Measurements from ENCODE around the gene RETREG3. TPM values are rescaled to one million over a fixed set of nuclear protein-coding genes. Genes with fewer than 3 reads are reported as not detected.
"Not testable (repeated sequence)": the region's sequence is repeated elsewhere in the genome, so short reads cannot be mapped to it uniquely, and the experiment has no call there.

The RETREG3 gene
- total RNA-seq, 6 experiments from 2014 or later, result 42.5 to 61.1 (median 48.9) TPM

GRCh38 chr17:42548993-42549755, 60.0 kb downstream of the RETREG3 start:
- H3K4me3 Mint-ChIP-seq, result no peak overlapping the region
- no peak for TF ChIP-seq CTCF (IDR thresholded peaks at IDR 0.05)
- no peak overlapping the region for H3K27ac Mint-ChIP-seq

GRCh38 chr17:42548070-42548837, 60.9 kb downstream of the RETREG3 start:
- no peaks in the 10 kb centered on the region for H3K9me3 Mint-ChIP-seq
- no peak overlapping the region for H3K27ac Mint-ChIP-seq
- peak overlapping the region; percentile 28; the same call in 1 of the 2 replicates for H3K4me3 Mint-ChIP-seq
- H3K27me3 Mint-ChIP-seq (ENCODE audit: insufficient read depth), result peaks cover 5% of the 10 kb centered on the region
- no peak for DNase-seq
- H3K36me3 Mint-ChIP-seq (ENCODE audit: low read depth), result 0 out of 2 replicates have a peak, but pooled peaks cover 4% of the 10 kb centered on the region
- TF ChIP-seq CTCF (IDR thresholded peaks at IDR 0.05), result peak; percentile 67
- H3K4me1 Mint-ChIP-seq (ENCODE audit: low read depth), result peaks cover 9% of the 10 kb centered on the region; the same call in 1 of the 2 replicates

More at GRCh38 chr17:42548993-42549755, 60.0 kb downstream of the RETREG3 start:
- Mint-ChIP-seq H3K4me1 (ENCODE audit: low read depth) (peaks cover 9% of the 10 kb centered on the region; the same call in 1 of the 2 replicates), H3K27me3 (ENCODE audit: insufficient read depth) (peaks cover 5% of the 10 kb centered on the region), H3K36me3 (ENCODE audit: low read depth) (0 out of 2 replicates have a peak, but pooled peaks cover 4% of the 10 kb centered on the region), H3K9me3 (no peaks in the 10 kb centered on the region)
- DNase-seq, result no peak

- peaks cover 9% of the 10 kb centered on the region; the same call in 1 of the 2 replicates for H3K4me1 Mint-ChIP-seq (ENCODE audit: low read depth)
- DNase-seq, result no peak
- 0 out of 2 replicates have a peak, but pooled peaks cover 4% of the 10 kb centered on the region for H3K36me3 Mint-ChIP-seq (ENCODE audit: low read depth)
- H3K27me3 Mint-ChIP-seq (ENCODE audit: insufficient read depth), result peaks cover 3% of the 10 kb centered on the region
- H3K9me3 Mint-ChIP-seq, result no peaks in the 10 kb centered on the region
- TF ChIP-seq CTCF (IDR thresholded peaks at IDR 0.05), result no peak
- no peak overlapping the region for H3K4me3 Mint-ChIP-seq
- no peak overlapping the region for H3K27ac Mint-ChIP-seq
Observed at GRCh38 chr17:42547698-42548069, 61.5 kb downstream of the RETREG3 start.

GRCh38 chr17:42547001-42547461, 62.1 kb downstream of the RETREG3 start:
- Mint-ChIP-seq H3K27ac (no peak overlapping the region), H3K27me3 (ENCODE audit: insufficient read depth) (peaks cover 3% of the 10 kb centered on the region), H3K36me3 (ENCODE audit: low read depth) (0 out of 2 replicates have a peak, but pooled peaks cover 4% of the 10 kb centered on the region), H3K4me3 (no peak overlapping the region), H3K9me3 (no peaks in the 10 kb centered on the region), H3K4me1 (ENCODE audit: low read depth) (peaks cover 9% of the 10 kb centered on the region; the same call in 1 of the 2 replicates)
- DNase-seq, result no peak
- no peak for TF ChIP-seq CTCF (IDR thresholded peaks at IDR 0.05)

- not testable (repeated sequence) for H3K4me1 Mint-ChIP-seq (ENCODE audit: low read depth); H3K27me3 Mint-ChIP-seq (ENCODE audit: insufficient read depth); H3K36me3 Mint-ChIP-seq (ENCODE audit: low read depth); H3K9me3 Mint-ChIP-seq; DNase-seq; H3K4me3 Mint-ChIP-seq
- peak overlapping the region; percentile 56 for H3K27ac Mint-ChIP-seq
Observed at GRCh38 chr17:42545755-42546505, 63.2 kb downstream of the RETREG3 start.

All from HFFc6 (cell line).